Upper lobe of right lung (tissue), 1 donor: ENCODE data around the gene ZKSCAN1. TPM values are rescaled to one million over a fixed set of nuclear protein-coding genes. Genes with fewer than 3 reads are reported as not detected.

Experiments
- ATAC-seq: fragments of 200-7000 bp; cut with Tn5 transposase; one replicate; pipeline ENCODE4 v1.9.1; 2020; ENCODE audit warnings: mild to moderate bottlenecking, moderate library complexity
- DNase-seq: peaks from one replicate; pipeline ENCODE4 v3.0.0-alpha.2; 2020
- H3K27ac ChIP-seq: fragments of 200-600 bp; one replicate; pipeline ENCODE4 v1.8.0; 2022
- H3K27me3 ChIP-seq: fragments of 200-600 bp; one replicate; pipeline ENCODE4 v1.8.0; 2022; ENCODE audit warnings: mild to moderate bottlenecking
- H3K36me3 ChIP-seq: fragments of 200-600 bp; one replicate; pipeline ENCODE4 v1.8.0; 2022
- H3K4me1 ChIP-seq: fragments of 200-600 bp; one replicate; pipeline ENCODE4 v1.8.0; 2022
- H3K4me3 ChIP-seq: fragments of 200-600 bp; one replicate; pipeline ENCODE4 v1.8.0; 2022; ENCODE audit warnings: mild to moderate bottlenecking
- H3K9me3 ChIP-seq: fragments of 200-600 bp; one replicate; pipeline ENCODE4 v1.8.0; 2022
- CTCF ChIP-seq: fragments of 200-600 bp; IDR thresholded peaks from one replicate; pipeline ENCODE4 v1.8.0; 2022; ENCODE audit warnings: antibody characterized with exemption
- intact Hi-C: fragments of 100-400 bp; cut with DNase I; formaldehyde crosslinking; loops from one replicate; pipeline ENCODE4 v1.11.0; 2022
- total RNA-seq: library from RNA; stranded (reverse); fragmentation: NEBNext Ultra II Directional; extraction: Animal tissue kit (Norgen Biotek cat#: 25700); gene quantifications from one replicate; pipeline ENCODE4 v1.2.1, GENCODE V29; 2021
- donor health status: DM: no; HTN: yes; CAD: no; lungs with severe emphysema.

Gene ZKSCAN1
- total RNA-seq, 1 donor from 2014 or later: 57.5 TPM

GRCh38 chr7:100053215-100053614, 37.8 kb downstream of the ZKSCAN1 start:
- TF ChIP-seq CTCF: peak; percentile 34
- peaks cover 16% of the 10 kb centered on the region for H3K36me3 ChIP-seq
- no peaks in the 10 kb centered on the region for H3K27me3 ChIP-seq
- intact Hi-C loops: no loop called here
- H3K4me1 ChIP-seq: peaks cover 7% of the 10 kb centered on the region
- H3K4me3 ChIP-seq: no peak overlapping the region
- DNase-seq: no peak
- H3K27ac ChIP-seq: no peak overlapping the region
- peak; percentile 70 for ATAC-seq
- H3K9me3 ChIP-seq: no peaks in the 10 kb centered on the region

GRCh38 chr7:100057006-100057405, 41.6 kb downstream of the ZKSCAN1 start:
- Histone ChIP-seq H3K4me1 (no peaks in the 10 kb centered on the region), H3K9me3 (no peaks in the 10 kb centered on the region), H3K27me3 (no peaks in the 10 kb centered on the region), H3K27ac (no peak overlapping the region), H3K4me3 (no peak overlapping the region), H3K36me3 (peaks cover 39% of the 10 kb centered on the region)
- no peak for DNase-seq
- TF ChIP-seq CTCF: no peak
- no peak for ATAC-seq
- intact Hi-C loops: no loop called here

- H3K27me3 ChIP-seq: no peaks in the 10 kb centered on the region
- peaks cover 60% of the 10 kb centered on the region for H3K36me3 ChIP-seq
- no peak overlapping the region for H3K27ac ChIP-seq
- TF ChIP-seq CTCF: no peak
- intact Hi-C loops: no loop called here
- ATAC-seq (no peak), DNase-seq (no peak)
- no peaks in the 10 kb centered on the region for H3K4me1 ChIP-seq
- no peaks in the 10 kb centered on the region for H3K9me3 ChIP-seq
- H3K4me3 ChIP-seq: no peak overlapping the region
These were observed 43.9 kb downstream of the ZKSCAN1 start for GRCh38 chr7:100059251-100059739.

- Histone ChIP-seq H3K4me3 (no peak overlapping the region), H3K9me3 (no peaks in the 10 kb centered on the region), H3K27me3 (no peaks in the 10 kb centered on the region), H3K4me1 (peaks cover 6% of the 10 kb centered on the region), H3K27ac (no peak overlapping the region), H3K36me3 (peaks cover 62% of the 10 kb centered on the region)
- intact Hi-C loops: no loop called here
- TF ChIP-seq CTCF: no peak
- no peak for DNase-seq
- no peak for ATAC-seq
These were observed 46.3 kb downstream of the ZKSCAN1 start for GRCh38 chr7:100061518-100062193.

- TF ChIP-seq CTCF: no peak
- ATAC-seq: no peak
- Histone ChIP-seq H3K4me1 (peaks cover 6% of the 10 kb centered on the region), H3K36me3 (peaks cover 45% of the 10 kb centered on the region), H3K27me3 (no peaks in the 10 kb centered on the region), H3K27ac (no peak overlapping the region), H3K4me3 (no peak overlapping the region), H3K9me3 (no peaks in the 10 kb centered on the region)
- intact Hi-C loops: no loop called here
- no peak for DNase-seq
These were observed 48.0 kb downstream of the ZKSCAN1 start for GRCh38 chr7:100063376-100063775.
